ENCODE results near the gene IQCK. TPM values are rescaled to one million over a fixed set of nuclear protein-coding genes. Genes with fewer than 3 reads are reported as not detected.

IQCK gene
- total and polyA plus RNA-seq, 2 donors (not counting 3 experiments of a cell fraction or from before 2014, with no cell fraction given) = 17.2 to 18.1 TPM

GRCh38 chr16:19698480-19699465 is 19.3 kb upstream of the IQCK start:
- dilution Hi-C loops (cut with MboI; ENCODE audit: extremely low pct_ligation_motif_present, low sequenced_read_pairs) (no loop called here), intact Hi-C loops (cut with micrococcal nuclease) (loop anchor here (10.0 kb wide), 1 partner anchor 94 kb away; no protein-coding TSS in a partner anchor)
- no peak for TF ChIP-seq MAX (IDR thresholded peaks at IDR 0.05; ENCODE audit: insufficient read depth, insufficient read length)
- TF ChIP-seq POLR2AphosphoS5 (IDR thresholded peaks at IDR 0.05; ENCODE audit: insufficient read depth, low read depth, low read length) = no peak
- TF ChIP-seq MYC (IDR thresholded peaks at IDR 0.05; ENCODE audit: low read depth, low read length) = no peak
- TF ChIP-seq POLR2A (IDR thresholded peaks at IDR 0.05; ENCODE audit: low read depth, low read length) = no peak
- no peak for TF ChIP-seq EZH2 (IDR thresholded peaks at IDR 0.05; ENCODE audit: borderline replicate concordance, low read depth, low read length, severe bottlenecking)
- TF ChIP-seq FOS (IDR thresholded peaks at IDR 0.05; ENCODE audit: borderline replicate concordance, insufficient read depth, low read length) = no peak
- no peak for TF ChIP-seq GATA2 (IDR thresholded peaks at IDR 0.05; ENCODE audit: insufficient read depth, insufficient read length, low read depth, low read length)
- TF ChIP-seq CTCF (IDR thresholded peaks at IDR 0.05; ENCODE audit: extremely low read depth in 1 of 2, insufficient read depth in 1 of 2, low read depth in 1 of 2, low read length in 2 of 2) = no peak
- H2AFZ ChIP-seq (ENCODE audit: low read depth, low read length) = no peak overlapping the region
- no TSS peak for BruUV-seq (replicated peaks)
- no peak overlapping the region for H3K4me3 ChIP-seq (replicated peaks in 1 of 3; ENCODE audit: insufficient read depth in 1 of 3, low read depth in 1 of 3, low read length in 3 of 3)
- H3K4me2 ChIP-seq (ENCODE audit: insufficient read depth, low read length) = no peak overlapping the region
- no peak overlapping the region for H3K9ac ChIP-seq (replicated peaks; ENCODE audit: extremely low read depth, insufficient read depth, low read length)
- H3K9me1 ChIP-seq (replicated peaks; ENCODE audit: control insufficient read depth, extremely low read depth, insufficient read depth, low read length) = no peaks in the 10 kb centered on the region
- no peaks in the 10 kb centered on the region for H3K79me2 ChIP-seq (ENCODE audit: control insufficient read depth, insufficient read depth, low read length)
- FAIRE-seq (no peak), DNase-seq (ENCODE audit: low read depth, low spot score) (no peak)
- CTCF ChIA-PET = interaction anchor here (0.6 to 0.9 kb wide), 2 partner anchors 160 to 198 kb away, joined by 3 read pairs; no protein-coding TSS in a partner anchor
- H3K36me3 ChIP-seq (ENCODE audit: control insufficient read depth in 2 of 2, extremely low read depth in 1 of 2, insufficient read depth in 2 of 2, low read length in 2 of 2) = peaks cover 4 to 14% of the 10 kb centered on the region in 2 experiments
- H3K4me1 ChIP-seq (ENCODE audit: control insufficient read depth, extremely low read depth, insufficient read depth, low read length) = peaks cover 17% of the 10 kb centered on the region
- no peaks in the 10 kb centered on the region for H3K27me3 ChIP-seq (ENCODE audit: control insufficient read depth in 2 of 2, insufficient read depth in 2 of 2, low read length in 2 of 2)
- no peaks in the 10 kb centered on the region for H4K20me1 ChIP-seq (replicated peaks; ENCODE audit: control insufficient read depth, extremely low read depth, insufficient read depth, low read length)
- no peak overlapping the region for H3K27ac ChIP-seq (ENCODE audit: insufficient read depth, low read depth, low read length)
- no peaks in the 10 kb centered on the region for H3K9me3 ChIP-seq (replicated peaks; ENCODE audit: control insufficient read depth, insufficient read depth, low read length)
- POLR2A ChIA-PET = no interaction called here

Data from endothelial cell of umbilical vein (primary cell).